A673 (cell line): ENCODE measurements around the gene GPHN. TPM values are rescaled to one million over a fixed set of nuclear protein-coding genes. Genes with fewer than 3 reads are reported as not detected.

Source experiments
- BruUV-seq: library from RNA; stranded (reverse); fragments of 400-500 nt; replicated peaks from 2 replicates; lab custom pipeline; 2021; lab: Mats Ljungman, UMichigan
- CTCF ChIA-PET: fragments of 300-600 bp; sonication (Branson Sonifier 250); formaldehyde crosslinking; loops from one replicate; lab custom pipeline; 2022; ENCODE audit warnings: antibody characterized with exemption; lab: Charles Lee
- POLR2A ChIA-PET: fragments of 300-600 bp; sonication (Branson Sonifier 250); formaldehyde crosslinking; loops from one replicate; lab custom pipeline; 2022; ENCODE audit warnings: antibody characterized with exemption; ENCODE audit not compliant: low non-redundant PET; lab: Charles Lee
- DNase-seq: peaks from one replicate; pipeline ENCODE4 v3.0.0-alpha.2; 2015; ENCODE audit warnings: low spot score
- H3K27ac ChIP-seq: fragments of 200-600 bp; sonication (generic); 2 replicates; pipeline ENCODE4 v1.5.1; 2016; ENCODE audit warnings: mixed run types, low read depth, mild to moderate bottlenecking, mixed read lengths, antibody characterized with exemption, low read length; ENCODE audit not compliant: poor library complexity, severe bottlenecking
- H3K27me3 ChIP-seq: fragments of 200-600 bp; sonication (generic); replicated peaks from 2 replicates; pipeline ENCODE4 v1.6.1; 2017; ENCODE audit warnings: mixed run types, low read depth, mild to moderate bottlenecking, mixed read lengths, antibody characterized with exemption, low read length; ENCODE audit not compliant: insufficient read depth, poor library complexity
- H3K36me3 ChIP-seq: fragments of 200-600 bp; sonication (generic); 2 replicates; pipeline ENCODE4 v1.6.1; 2016; ENCODE audit warnings: mixed run types, mild to moderate bottlenecking, mixed read lengths, antibody characterized with exemption, low read length; ENCODE audit not compliant: insufficient read depth, poor library complexity, severe bottlenecking
- H3K4me1 ChIP-seq: fragments of 200-600 bp; sonication (generic); 2 replicates; pipeline ENCODE4 v1.6.1; 2017; ENCODE audit warnings: mixed run types, mild to moderate bottlenecking, mixed read lengths, antibody characterized with exemption, low read length; ENCODE audit not compliant: insufficient read depth, poor library complexity, severe bottlenecking
- H3K4me3 ChIP-seq: fragments of 200-600 bp; sonication (generic); 2 replicates; pipeline ENCODE4 v1.5.1; 2016; ENCODE audit warnings: low read depth, mixed run types, mild to moderate bottlenecking, mixed read lengths, low read length; ENCODE audit not compliant: poor library complexity, severe bottlenecking
- H3K9me3 ChIP-seq: fragments of 200-600 bp; sonication (generic); 2 replicates; pipeline ENCODE4 v1.6.1; 2016; ENCODE audit warnings: mixed run types, low read depth, mild to moderate bottlenecking, mixed read lengths, antibody characterized with exemption, low read length; ENCODE audit not compliant: poor library complexity, severe bottlenecking
- EZH2 ChIP-seq: fragments of 200-600 bp; sonication (generic); IDR thresholded peaks from 2 replicates; pipeline ENCODE4 v1.6.1; 2017; ENCODE audit warnings: borderline replicate concordance, low read depth, mild to moderate bottlenecking, mixed read lengths, antibody characterized with exemption, low read length; ENCODE audit not compliant: poor library complexity, severe bottlenecking
- intact Hi-C: fragments of 100-400 bp; cut with micrococcal nuclease; formaldehyde crosslinking; loops from one replicate; pipeline ENCODE4 v1.10.0; 2022; ENCODE audit not compliant: unreplicated experiment
- total RNA-seq: library from RNA; stranded (reverse); gene quantifications from 2 replicates; pipeline ENCODE4 v1.2.3, GENCODE V29; 2021
- TF ChIP-seq, protein P1 (sequence below): fragments of 300-800, 200-600 bp; sonication (generic); conservative IDR thresholded peaks from 2 replicates; pipeline ENCODE4 v1.5.1; 2017; ENCODE audit warnings: low read depth, mild to moderate bottlenecking, antibody characterized with exemption, low read length, moderate library complexity, mixed read lengths

The GPHN gene
- total RNA-seq, 1 experiment from 2014 or later = 30.3 TPM

DNA sequence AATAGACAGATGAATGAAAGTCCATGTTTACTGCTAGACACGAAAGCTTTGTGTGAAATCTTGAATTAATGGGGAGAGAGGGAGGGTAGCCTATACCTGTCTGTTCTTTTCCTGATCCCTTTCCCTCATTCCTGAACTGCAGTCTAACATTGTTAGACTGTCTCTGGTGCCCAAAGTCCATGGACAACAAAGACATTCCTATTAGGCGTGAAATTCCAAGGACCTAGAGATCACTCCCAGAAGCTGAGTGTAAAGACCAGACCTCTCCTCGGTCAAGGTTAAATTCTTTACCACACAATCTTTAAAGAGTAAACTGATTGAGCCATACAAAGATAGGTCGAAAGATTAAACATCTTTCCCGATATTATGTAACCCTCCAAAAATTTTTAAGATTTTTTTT, 410.6 kb downstream of the GPHN start:
- no TSS peak for BruUV-seq
- CTCF ChIA-PET = no interaction called here

GRCh38 chr14:66920196-66920595, 412.2 kb downstream of the GPHN start:
- Histone ChIP-seq H3K27ac (no peak overlapping the region), H3K4me1 (no peaks in the 10 kb centered on the region), H3K4me3 (no peak overlapping the region), H3K36me3 (no peaks in the 10 kb centered on the region), H3K9me3 (no peaks in the 10 kb centered on the region), H3K27me3 (no peaks in the 10 kb centered on the region)
- DNase-seq = no peak
- CTCF ChIA-PET = no interaction called here
- TF ChIP-seq EZH2 = no peak
- TF ChIP-seq, protein P1, sequence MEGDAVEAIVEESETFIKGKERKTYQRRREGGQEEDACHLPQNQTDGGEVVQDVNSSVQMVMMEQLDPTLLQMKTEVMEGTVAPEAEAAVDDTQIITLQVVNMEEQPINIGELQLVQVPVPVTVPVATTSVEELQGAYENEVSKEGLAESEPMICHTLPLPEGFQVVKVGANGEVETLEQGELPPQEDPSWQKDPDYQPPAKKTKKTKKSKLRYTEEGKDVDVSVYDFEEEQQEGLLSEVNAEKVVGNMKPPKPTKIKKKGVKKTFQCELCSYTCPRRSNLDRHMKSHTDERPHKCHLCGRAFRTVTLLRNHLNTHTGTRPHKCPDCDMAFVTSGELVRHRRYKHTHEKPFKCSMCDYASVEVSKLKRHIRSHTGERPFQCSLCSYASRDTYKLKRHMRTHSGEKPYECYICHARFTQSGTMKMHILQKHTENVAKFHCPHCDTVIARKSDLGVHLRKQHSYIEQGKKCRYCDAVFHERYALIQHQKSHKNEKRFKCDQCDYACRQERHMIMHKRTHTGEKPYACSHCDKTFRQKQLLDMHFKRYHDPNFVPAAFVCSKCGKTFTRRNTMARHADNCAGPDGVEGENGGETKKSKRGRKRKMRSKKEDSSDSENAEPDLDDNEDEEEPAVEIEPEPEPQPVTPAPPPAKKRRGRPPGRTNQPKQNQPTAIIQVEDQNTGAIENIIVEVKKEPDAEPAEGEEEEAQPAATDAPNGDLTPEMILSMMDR = no peak
- BruUV-seq = no TSS peak
- intact Hi-C loops = no loop called here
- POLR2A ChIA-PET = no interaction called here

More for the DNA sequence above, 410.6 kb downstream of the GPHN start:
- Histone ChIP-seq H3K4me3 (no peak overlapping the region), H3K4me1 (no peaks in the 10 kb centered on the region), H3K36me3 (no peaks in the 10 kb centered on the region), H3K27ac (no peak overlapping the region), H3K27me3 (no peaks in the 10 kb centered on the region), H3K9me3 (no peaks in the 10 kb centered on the region)
- intact Hi-C loops = no loop called here
- TF ChIP-seq, protein P1 = no peak
- no peak for TF ChIP-seq EZH2
- POLR2A ChIA-PET = no interaction called here
- DNase-seq = no peak

DNA sequence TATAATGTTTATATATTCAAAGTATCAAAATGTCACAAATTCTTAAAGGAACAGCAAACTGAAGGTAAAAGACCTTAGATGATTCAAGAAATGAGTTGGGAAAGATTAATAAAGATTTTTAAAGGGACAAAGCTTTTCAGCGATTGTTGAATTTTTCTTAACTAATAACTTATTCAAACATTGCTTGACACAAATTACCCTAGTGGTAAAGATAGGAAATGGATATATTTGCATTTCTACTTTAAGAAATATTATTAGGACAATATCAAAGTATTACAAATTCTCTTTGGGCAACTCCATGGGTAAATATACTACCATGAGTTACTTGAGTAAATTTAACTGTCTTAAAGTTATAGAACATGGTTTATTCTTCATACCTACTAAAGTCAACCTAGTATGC, 415.3 kb downstream of the GPHN start:
- intact Hi-C loops = no loop called here
- H3K9me3 ChIP-seq = no peaks in the 10 kb centered on the region
- H3K27ac ChIP-seq = no peak overlapping the region
- no TSS peak for BruUV-seq
- POLR2A ChIA-PET = no interaction called here
- TF ChIP-seq, protein P1 = no peak; the same call in 1 of the 2 replicates
- TF ChIP-seq EZH2 = no peak
- DNase-seq = no peak
- no peaks in the 10 kb centered on the region for H3K27me3 ChIP-seq
- no peaks in the 10 kb centered on the region for H3K4me1 ChIP-seq
- no peaks in the 10 kb centered on the region for H3K36me3 ChIP-seq
- H3K4me3 ChIP-seq = no peak overlapping the region
- CTCF ChIA-PET = no interaction called here
